Smooth muscle cell (in vitro differentiated cells): ENCODE results near the gene C1QTNF7. TPM values are rescaled to one million over a fixed set of nuclear protein-coding genes. Genes with fewer than 3 reads are reported as not detected.

Experiments used
- DNase-seq: peaks from one replicate; lab custom pipeline; 2025; ENCODE audit not compliant: unreplicated experiment; lab: John Stamatoyannopoulos, UW
- H2AFZ ChIP-seq: fragments of 200-600 bp; sonication (generic); 2 replicates; pipeline ENCODE4 v1.6.0; 2016; ENCODE audit warnings: antibody characterized with exemption, low read depth, mild to moderate bottlenecking
- H3F3A ChIP-seq: fragments of 200-600 bp; sonication (generic); 2 replicates; pipeline ENCODE4 v1.6.0; 2017; ENCODE audit warnings: antibody characterized with exemption, low read depth
- H3K27ac ChIP-seq: fragments of 200-600 bp; sonication (generic); 2 replicates; pipeline ENCODE4 v1.5.1; 2016; ENCODE audit warnings: low read depth, mild to moderate bottlenecking
- H3K27me3 ChIP-seq: fragments of 200-600 bp; sonication (generic); 2 replicates; pipeline ENCODE4 v1.6.1; 2016; ENCODE audit warnings: low read depth, mild to moderate bottlenecking
- H3K36me3 ChIP-seq: fragments of 200-600 bp; sonication (generic); 2 replicates; pipeline ENCODE4 v1.5.1; 2016; ENCODE audit warnings: low read depth
- H3K4me1 ChIP-seq: fragments of 200-600 bp; sonication (generic); 2 replicates; pipeline ENCODE4 v1.5.1; 2016; ENCODE audit warnings: low read depth
- H3K4me2 ChIP-seq: fragments of 200-600 bp; sonication (generic); 2 replicates; pipeline ENCODE4 v1.6.0; 2016; ENCODE audit warnings: mild to moderate bottlenecking
- H3K4me3 ChIP-seq: fragments of 200-600 bp; sonication (generic); 2 replicates; pipeline ENCODE4 v1.5.1; 2016; ENCODE audit warnings: mild to moderate bottlenecking
- H3K79me2 ChIP-seq: fragments of 200-600 bp; sonication (generic); 2 replicates; pipeline ENCODE4 v1.6.0; 2016; ENCODE audit warnings: low read depth, mild to moderate bottlenecking
- H3K9ac ChIP-seq: fragments of 200-600 bp; sonication (generic); 2 replicates; pipeline ENCODE4 v1.6.0; 2016; ENCODE audit warnings: low read depth
- H3K9me3 ChIP-seq: fragments of 200-600 bp; sonication (generic); replicated peaks from 2 replicates; pipeline ENCODE4 v1.5.1; 2016; ENCODE audit warnings: low read depth
- H4K20me1 ChIP-seq: fragments of 200-600 bp; sonication (generic); 2 replicates; pipeline ENCODE4 v1.6.0; 2016; ENCODE audit warnings: low read depth
- WGBS: methylation state at CpG from one replicate; pipeline ENCODE4 v1.1.7; 2016; ENCODE audit warnings: low lambda C conversion rate; 5-methylcytosine and 5-hydroxymethylcytosine counted together
- polyA plus RNA-seq: library from polyadenylated mRNA; unstranded; fragments of >200 nt; fragmentation: Nextera tagmentation; extraction: Ambion mirVana; gene quantifications from 2 replicates; pipeline ENCODE4 v1.2.1, GENCODE V29; 2016
- total RNA-seq: library from RNA; depleted of rRNA; stranded (reverse); fragments of >200 nt; gene quantifications from 2 replicates; pipeline ENCODE4 v1.2.3, GENCODE V29; 2014
- TF ChIP-seq, protein P1 (sequence below): fragments of 200-600 bp; sonication (generic); IDR thresholded peaks from 2 replicates; pipeline ENCODE4 v1.5.1; 2017; ENCODE audit warnings: borderline replicate concordance, mild to moderate bottlenecking, antibody characterized with exemption; ENCODE audit not compliant: insufficient read depth, poor library complexity, severe bottlenecking

The C1QTNF7 gene
- total and polyA plus RNA-seq, 2 experiments from 2014 or later, result 2.3 to 5.3 TPM

DNA sequence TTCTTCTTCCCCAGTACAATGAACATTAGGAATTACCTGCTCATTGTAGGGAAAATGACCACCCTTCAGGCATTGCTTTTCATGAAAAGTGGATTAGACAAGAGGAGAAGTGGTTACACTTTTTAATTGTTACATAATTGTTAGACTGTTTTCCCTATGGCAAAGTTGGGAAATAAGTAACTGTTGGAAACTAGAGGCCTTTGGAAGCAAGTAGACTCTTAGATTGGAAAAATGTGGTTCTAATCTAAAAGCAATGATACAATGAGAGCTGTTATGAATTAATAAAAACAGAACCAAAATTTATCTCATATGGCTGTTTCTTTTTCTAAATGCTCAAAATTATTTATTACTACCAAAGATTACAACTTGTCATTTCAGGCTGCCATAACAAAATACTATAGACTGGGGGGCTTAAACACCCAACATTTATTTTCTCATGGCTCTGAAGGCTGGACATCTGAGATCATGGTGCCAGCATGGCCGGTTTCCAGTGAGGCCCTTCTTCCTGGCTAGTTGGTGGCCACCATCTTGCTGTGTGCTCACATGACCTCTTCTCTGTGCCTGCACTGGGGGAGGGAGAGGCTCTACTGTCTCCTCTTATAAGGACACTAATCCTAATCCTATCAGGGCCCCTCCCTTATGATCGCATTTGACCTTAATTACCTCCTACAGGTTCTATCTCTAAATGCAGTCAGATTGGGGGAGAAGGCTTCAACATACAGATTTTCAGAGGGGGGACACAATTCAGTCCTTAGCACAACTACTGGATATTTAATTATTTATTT, 54.3 kb downstream of the C1QTNF7 start:
- 98% methylated on average over 2 of the region's 2 CpGs for WGBS
- Histone ChIP-seq H3K27ac (no peak overlapping the region), H2AFZ (no peak overlapping the region)

DNA sequence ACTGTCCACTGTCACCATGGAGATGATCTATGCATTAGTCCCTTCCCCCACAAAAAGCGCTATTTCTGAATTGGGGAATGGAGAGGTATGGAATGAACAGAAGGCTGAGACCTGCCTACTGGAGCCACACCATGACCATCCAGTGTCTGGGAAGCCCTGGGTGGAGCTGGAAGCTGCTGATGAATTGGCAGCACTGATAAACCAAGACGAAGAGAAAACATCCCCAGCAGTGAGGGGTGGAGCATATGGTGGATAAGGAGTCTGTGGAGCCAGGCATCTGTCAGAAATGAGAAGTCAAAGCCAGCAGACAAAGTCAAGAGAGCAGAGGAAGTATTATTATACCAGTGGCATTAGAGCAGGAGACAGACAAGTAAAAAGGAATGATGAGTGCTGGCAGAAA, 55.0 kb downstream of the C1QTNF7 start:
- Histone ChIP-seq H3K9me3 (peaks cover 3% of the 10 kb centered on the region), H4K20me1 (no peaks in the 10 kb centered on the region), H3K79me2 (no peaks in the 10 kb centered on the region), H3K27me3 (no peaks in the 10 kb centered on the region), H3K27ac (no peak overlapping the region), H3K4me1 (peaks cover 8% of the 10 kb centered on the region), H3K36me3 (peaks cover 6% of the 10 kb centered on the region), H3F3A (no peaks in the 10 kb centered on the region), H3K4me3 (no peak overlapping the region), H3K9ac (no peak overlapping the region), H2AFZ (no peak overlapping the region), H3K4me2 (no peak overlapping the region)
- 61% methylated on average over 2 of the region's 2 CpGs for WGBS
- no peak for DNase-seq
- TF ChIP-seq, protein P1, sequence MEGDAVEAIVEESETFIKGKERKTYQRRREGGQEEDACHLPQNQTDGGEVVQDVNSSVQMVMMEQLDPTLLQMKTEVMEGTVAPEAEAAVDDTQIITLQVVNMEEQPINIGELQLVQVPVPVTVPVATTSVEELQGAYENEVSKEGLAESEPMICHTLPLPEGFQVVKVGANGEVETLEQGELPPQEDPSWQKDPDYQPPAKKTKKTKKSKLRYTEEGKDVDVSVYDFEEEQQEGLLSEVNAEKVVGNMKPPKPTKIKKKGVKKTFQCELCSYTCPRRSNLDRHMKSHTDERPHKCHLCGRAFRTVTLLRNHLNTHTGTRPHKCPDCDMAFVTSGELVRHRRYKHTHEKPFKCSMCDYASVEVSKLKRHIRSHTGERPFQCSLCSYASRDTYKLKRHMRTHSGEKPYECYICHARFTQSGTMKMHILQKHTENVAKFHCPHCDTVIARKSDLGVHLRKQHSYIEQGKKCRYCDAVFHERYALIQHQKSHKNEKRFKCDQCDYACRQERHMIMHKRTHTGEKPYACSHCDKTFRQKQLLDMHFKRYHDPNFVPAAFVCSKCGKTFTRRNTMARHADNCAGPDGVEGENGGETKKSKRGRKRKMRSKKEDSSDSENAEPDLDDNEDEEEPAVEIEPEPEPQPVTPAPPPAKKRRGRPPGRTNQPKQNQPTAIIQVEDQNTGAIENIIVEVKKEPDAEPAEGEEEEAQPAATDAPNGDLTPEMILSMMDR, result no peak

More for the DNA sequence above, 54.3 kb downstream of the C1QTNF7 start:
- no peaks in the 10 kb centered on the region for H3F3A ChIP-seq
- H3K4me1 ChIP-seq, result peaks cover 8% of the 10 kb centered on the region
- H3K9ac ChIP-seq, result no peak overlapping the region
- H4K20me1 ChIP-seq, result no peaks in the 10 kb centered on the region
- DNase-seq, result no peak
- H3K4me3 ChIP-seq, result no peak overlapping the region
- H3K36me3 ChIP-seq, result no peaks in the 10 kb centered on the region
- TF ChIP-seq, protein P1, result no peak
- H3K79me2 ChIP-seq, result no peaks in the 10 kb centered on the region
- H3K9me3 ChIP-seq, result peaks cover 3% of the 10 kb centered on the region
- no peaks in the 10 kb centered on the region for H3K27me3 ChIP-seq
- H3K4me2 ChIP-seq, result no peak overlapping the region

DNA sequence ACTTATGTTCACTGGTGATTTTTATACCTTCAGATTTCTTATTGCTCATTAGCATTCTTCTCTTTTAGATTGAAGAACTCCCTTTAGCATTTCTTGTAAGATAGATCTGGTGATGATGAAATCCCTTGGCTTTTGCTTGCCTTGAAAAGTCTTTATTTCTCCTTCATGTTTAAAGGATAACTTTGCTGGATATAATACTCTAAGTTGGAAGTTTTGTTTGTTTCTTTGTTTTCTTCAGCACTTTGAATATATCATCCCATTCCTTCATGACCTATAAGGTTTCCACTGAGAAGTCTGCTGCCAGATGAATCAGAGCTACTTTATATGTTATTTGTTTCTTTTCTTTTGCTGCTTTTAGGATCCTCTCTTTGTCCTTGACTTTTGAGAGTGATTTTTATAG, 60.3 kb downstream of the C1QTNF7 start:
- TF ChIP-seq, protein P1, result no peak
- no peaks in the 10 kb centered on the region for H3K4me1 ChIP-seq
- no peaks in the 10 kb centered on the region for H3F3A ChIP-seq
- H3K27ac ChIP-seq, result no peak overlapping the region
- no peaks in the 10 kb centered on the region for H3K27me3 ChIP-seq
- H3K9me3 ChIP-seq, result peaks cover 3% of the 10 kb centered on the region
- H3K36me3 ChIP-seq, result peaks cover 16% of the 10 kb centered on the region
- no peak overlapping the region for H3K4me2 ChIP-seq
- H2AFZ ChIP-seq, result no peak overlapping the region
- DNase-seq, result no peak
- H3K79me2 ChIP-seq, result no peaks in the 10 kb centered on the region
- H3K4me3 ChIP-seq, result no peak overlapping the region
- H3K9ac ChIP-seq, result no peak overlapping the region
- H4K20me1 ChIP-seq, result no peaks in the 10 kb centered on the region
